ENCODE data around the gene RHOA.

RHOA gene

GRCh38 chr3:49316696-49317457 is 94.9 kb downstream of the RHOA start:
- DNase-seq = no peak

GRCh38 chr3:49313896-49314688 is 97.7 kb downstream of the RHOA start:
- DNase-seq = no peak

GRCh38 chr3:49311283-49311682 is 100.5 kb downstream of the RHOA start:
- DNase-seq = no peak

GRCh38 chr3:49310677-49311076 is 101.1 kb downstream of the RHOA start:
- no peak for DNase-seq

Data from T-helper 2 cell (primary cell).